Measurements from ENCODE around the gene EYA2. TPM values are rescaled to one million over a fixed set of nuclear protein-coding genes. Genes with fewer than 3 reads are reported as not detected.

EYA2 gene
- total and polyA plus RNA-seq, 4 donors = 0.17 to 0.54 (median 0.23) TPM; not detected in 1

- peaks cover 0 to 9% (median 5%) of the 10 kb centered on the region in 4 donors for H3K9me3 ChIP-seq (ENCODE audit: control insufficient read depth in 4 of 4, low read length in 3 of 4)
- no peak overlapping the region for H3K4me3 ChIP-seq (ENCODE audit: low read depth in 1 of 3, low read length in 3 of 3)
- H3K9ac ChIP-seq (ENCODE audit: low read depth in 1 of 2, low read length in 2 of 2) = no peak overlapping the region
- no peak for DNase-seq (ENCODE audit: low spot score)
- no peak for TF ChIP-seq SP1 (IDR thresholded peaks at IDR 0.05)
- no peak overlapping the region for H3K27ac ChIP-seq (ENCODE audit: low read depth in 1 of 2, low read length in 2 of 2)
- peaks cover 3 to 42% (median 22%) of the 10 kb centered on the region in 4 donors for H3K4me1 ChIP-seq (ENCODE audit: control insufficient read depth in 4 of 4, insufficient read depth in 4 of 4, low read length in 3 of 4)
- H3K36me3 ChIP-seq (ENCODE audit: control insufficient read depth in 4 of 4, insufficient read depth in 3 of 4, low read depth in 1 of 4, low read length in 3 of 4) = peaks cover 0 to 2% (median 0%) of the 10 kb centered on the region in 4 donors
- 83% methylated on average over 1 of the region's 1 CpG for WGBS
- H3K27me3 ChIP-seq (ENCODE audit: control insufficient read depth in 4 of 4, insufficient read depth in 4 of 4, low read length in 3 of 4) = no peaks in the 10 kb centered on the region
Measured at GRCh38 chr20:47031821-47032220, 137.2 kb downstream of the EYA2 start.

- Histone ChIP-seq H3K4me1 (ENCODE audit: control insufficient read depth in 4 of 4, insufficient read depth in 4 of 4, low read length in 3 of 4) (peaks cover 3 to 42% (median 22%) of the 10 kb centered on the region in 4 donors), H3K9me3 (ENCODE audit: control insufficient read depth in 4 of 4, low read length in 3 of 4) (peaks cover 0 to 7% (median 5%) of the 10 kb centered on the region in 4 donors), H3K27me3 (ENCODE audit: control insufficient read depth in 4 of 4, insufficient read depth in 4 of 4, low read length in 3 of 4) (no peaks in the 10 kb centered on the region), H3K36me3 (ENCODE audit: control insufficient read depth in 4 of 4, insufficient read depth in 3 of 4, low read depth in 1 of 4, low read length in 3 of 4) (peaks cover 0 to 2% (median 0%) of the 10 kb centered on the region in 4 donors), H3K27ac (ENCODE audit: low read depth in 1 of 2, low read length in 2 of 2) (peak overlapping the region; percentile 33 to 71), H3K9ac (ENCODE audit: low read depth in 1 of 2, low read length in 2 of 2) (no peak overlapping the region), H3K4me3 (ENCODE audit: low read depth in 1 of 3, low read length in 3 of 3) (no peak overlapping the region)
- DNase-seq (ENCODE audit: low spot score) = no peak
- TF ChIP-seq HNF4A (conservative IDR thresholded peaks at IDR 0.05) = peak; percentile 54 to 82
- TF ChIP-seq CTCF (IDR thresholded peaks at IDR 0.05; ENCODE audit: low read depth, low read length, missing input control) = no peak
- TF ChIP-seq RAD21 (IDR thresholded peaks at IDR 0.05) = peak; percentile 13 to 52
- TF ChIP-seq HNF4G (IDR thresholded peaks at IDR 0.05) = no peak
- peak; percentile 82 for TF ChIP-seq ZBTB33 (IDR thresholded peaks at IDR 0.05)
- no peak for TF ChIP-seq ATF3 (IDR thresholded peaks at IDR 0.05)
- TF ChIP-seq MAX (IDR thresholded peaks at IDR 0.05) = peak; percentile 73
- peak in 1 of 2 donors; percentile 82 for TF ChIP-seq JUND (IDR thresholded peaks at IDR 0.05)
- peak; percentile 50 for TF ChIP-seq NR2F2 (IDR thresholded peaks at IDR 0.05)
- TF ChIP-seq FOXA1 (IDR thresholded peaks at IDR 0.05) = no peak
- TF ChIP-seq EGR1 (IDR thresholded peaks at IDR 0.05; ENCODE audit: low read depth in 2 of 2) = no peak
- no peak for TF ChIP-seq TAF1 (conservative IDR thresholded peaks at IDR 0.05)
- peak; percentile 66 to 92 for TF ChIP-seq RXRA (IDR thresholded peaks at IDR 0.05)
- peak; percentile 55 for TF ChIP-seq REST (IDR thresholded peaks at IDR 0.05)
- TF ChIP-seq FOXA2 (IDR thresholded peaks at IDR 0.05) = peak; percentile 58
- TF ChIP-seq GABPA (IDR thresholded peaks at IDR 0.05 in 1 of 2, conservative IDR thresholded peaks at IDR 0.05 in 1 of 2) = no peak
- peak; percentile 55 for TF ChIP-seq SP1 (IDR thresholded peaks at IDR 0.05)
- peak; percentile 70 for TF ChIP-seq YY1 (IDR thresholded peaks at IDR 0.05)
- WGBS = 31% methylated on average over 8 of the region's 8 CpGs
Measured at GRCh38 chr20:47032933-47033578, 138.4 kb downstream of the EYA2 start.
